Right lobe of liver (tissue), 6 donors: ENCODE results near the gene FAM149B1. TPM values are rescaled to one million over a fixed set of nuclear protein-coding genes. Genes with fewer than 3 reads are reported as not detected.

Experiments used
- ATAC-seq, 4 donors: fragments of 200-7000 bp; cut with Tn5 transposase; one replicate each; pipeline ENCODE4 v1.9.1; 2020; ENCODE audit warnings: mild to moderate bottlenecking in 4 of 4, moderate library complexity in 4 of 4
- DNase-seq, 3 donors: peaks; one replicate each; pipeline ENCODE4 v3.0.0-alpha.2; 2020
- H3K27ac ChIP-seq, 3 donors: fragments of 200-600 bp; one replicate each; pipeline ENCODE4 v1.8.0; 2022
- H3K27me3 ChIP-seq, 2 donors: fragments of 200-600 bp; one replicate each; pipeline ENCODE4 v1.8.0; 2022
- H3K36me3 ChIP-seq, 4 donors: fragments of 200-600 bp; sonication (generic) in 1 of 4; one replicate each; pipeline versions ENCODE4 v1.5.1 to v1.8.0; 2017 to 2022; ENCODE audit warnings: control low read depth in 1 of 4
- H3K4me1 ChIP-seq, 4 donors: fragments of 200-600 bp; sonication (generic) in 1 of 4; one replicate each; pipeline versions ENCODE4 v1.5.1 to v1.8.0; 2017 to 2022; ENCODE audit warnings: control low read depth in 1 of 4
- H3K4me3 ChIP-seq, 3 donors: fragments of 200-600 bp; one replicate each; pipeline ENCODE4 v1.8.0; 2022
- H3K9me3 ChIP-seq, 4 donors: fragments of 200-600 bp; sonication (generic) in 1 of 4; one replicate each; pipeline versions ENCODE4 v1.5.1 to v1.8.0; 2017 to 2022; ENCODE audit warnings: control low read depth in 1 of 4
- POLR2A ChIP-seq: fragments of 450-650 bp; IDR thresholded peaks from one replicate; pipeline ENCODE4 v1.6.1; 2017; ENCODE audit warnings: antibody characterized with exemption, mild to moderate bottlenecking
- WGBS: methylation state at CpG from one replicate; pipeline ENCODE4 v1.1.6; 2018; ENCODE audit warnings: low coverage, low lambda C conversion rate; ENCODE audit not compliant: insufficient coverage; ENCODE audit errors: missing lambda C conversion rate; 5-methylcytosine and 5-hydroxymethylcytosine counted together
- intact Hi-C, 2 donors: fragments of 100-400 bp; cut with DNase I; formaldehyde crosslinking; loops; one replicate each; pipeline versions ENCODE4 v1.11.2 to v1.14.1; 2022
- total RNA-seq, 6 experiments: library from RNA; depleted of rRNA in 2 of 6; stranded (reverse); fragments of >200 nt in 2 of 6; fragmentation: NEBNext Ultra II Directional in 3 of 6; extraction: Animal tissue kit (Norgen Biotek cat#: 25700) in 3 of 6; gene quantifications; one replicate each; pipeline versions ENCODE4 v1.1.0 to v1.2.4, GENCODE V29; 2016 to 2023
- TF ChIP-seq, protein P1 (sequence below), 4 donors: fragments of 200-600 bp in 3 of 4; fragments of 450-650 bp in 1 of 4; IDR thresholded peaks; one replicate each; pipeline versions ENCODE4 v1.5.1 to v1.8.0; 2016 to 2022; ENCODE audit warnings: antibody characterized with exemption in 4 of 4, mild to moderate bottlenecking in 2 of 4
- donor health status: DM: no; HTN: yes; CAD: no.
- donor health status: DM: no; HTN: no; CAD: no.
- donor health status: DM: no; HTN: no; CAD: no.
- donor health status: DM: no; HTN: yes; CAD: no.
- donor health status: DM: no; HTN: yes; CAD: no.

Gene FAM149B1
- total RNA-seq, 6 experiments from 2014 or later = 9.2 to 19.9 (median 13.8) TPM

DNA sequence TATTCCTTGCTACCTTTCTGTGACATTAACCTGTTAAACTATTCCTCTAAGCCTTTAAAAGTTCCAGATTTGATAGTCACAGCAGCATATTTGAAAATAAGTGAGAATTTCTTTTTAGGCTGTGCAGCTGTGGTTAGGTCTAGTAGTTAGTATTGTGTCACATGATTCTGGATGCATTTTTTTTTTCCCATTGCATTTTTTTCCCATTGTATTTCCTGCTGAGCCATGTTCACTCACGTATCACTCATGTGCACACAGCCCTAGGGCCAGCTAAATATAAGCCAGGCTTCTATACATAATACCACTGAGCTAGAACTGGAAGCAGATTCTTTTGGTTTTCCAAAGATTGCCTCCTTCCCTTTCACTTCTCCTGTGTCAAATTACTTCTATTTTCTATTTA is 41.8 kb downstream of the FAM149B1 start:
- Histone ChIP-seq H3K36me3 (no peaks in the 10 kb centered on the region), H3K9me3 (no peaks in the 10 kb centered on the region), H3K4me1 (peaks cover 0 to 18% (median 7%) of the 10 kb centered on the region in 4 donors), H3K27me3 (no peaks in the 10 kb centered on the region), H3K27ac (no peak overlapping the region), H3K4me3 (no peak overlapping the region)
- DNase-seq = no peak
- WGBS = 50% methylated on average over 1 of the region's 1 CpG
- ATAC-seq = no peak
- intact Hi-C loops = no loop called here
- TF ChIP-seq POLR2A = no peak
- TF ChIP-seq, protein P1, sequence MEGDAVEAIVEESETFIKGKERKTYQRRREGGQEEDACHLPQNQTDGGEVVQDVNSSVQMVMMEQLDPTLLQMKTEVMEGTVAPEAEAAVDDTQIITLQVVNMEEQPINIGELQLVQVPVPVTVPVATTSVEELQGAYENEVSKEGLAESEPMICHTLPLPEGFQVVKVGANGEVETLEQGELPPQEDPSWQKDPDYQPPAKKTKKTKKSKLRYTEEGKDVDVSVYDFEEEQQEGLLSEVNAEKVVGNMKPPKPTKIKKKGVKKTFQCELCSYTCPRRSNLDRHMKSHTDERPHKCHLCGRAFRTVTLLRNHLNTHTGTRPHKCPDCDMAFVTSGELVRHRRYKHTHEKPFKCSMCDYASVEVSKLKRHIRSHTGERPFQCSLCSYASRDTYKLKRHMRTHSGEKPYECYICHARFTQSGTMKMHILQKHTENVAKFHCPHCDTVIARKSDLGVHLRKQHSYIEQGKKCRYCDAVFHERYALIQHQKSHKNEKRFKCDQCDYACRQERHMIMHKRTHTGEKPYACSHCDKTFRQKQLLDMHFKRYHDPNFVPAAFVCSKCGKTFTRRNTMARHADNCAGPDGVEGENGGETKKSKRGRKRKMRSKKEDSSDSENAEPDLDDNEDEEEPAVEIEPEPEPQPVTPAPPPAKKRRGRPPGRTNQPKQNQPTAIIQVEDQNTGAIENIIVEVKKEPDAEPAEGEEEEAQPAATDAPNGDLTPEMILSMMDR (IDR thresholded peaks at IDR 0.05) = no peak

DNA sequence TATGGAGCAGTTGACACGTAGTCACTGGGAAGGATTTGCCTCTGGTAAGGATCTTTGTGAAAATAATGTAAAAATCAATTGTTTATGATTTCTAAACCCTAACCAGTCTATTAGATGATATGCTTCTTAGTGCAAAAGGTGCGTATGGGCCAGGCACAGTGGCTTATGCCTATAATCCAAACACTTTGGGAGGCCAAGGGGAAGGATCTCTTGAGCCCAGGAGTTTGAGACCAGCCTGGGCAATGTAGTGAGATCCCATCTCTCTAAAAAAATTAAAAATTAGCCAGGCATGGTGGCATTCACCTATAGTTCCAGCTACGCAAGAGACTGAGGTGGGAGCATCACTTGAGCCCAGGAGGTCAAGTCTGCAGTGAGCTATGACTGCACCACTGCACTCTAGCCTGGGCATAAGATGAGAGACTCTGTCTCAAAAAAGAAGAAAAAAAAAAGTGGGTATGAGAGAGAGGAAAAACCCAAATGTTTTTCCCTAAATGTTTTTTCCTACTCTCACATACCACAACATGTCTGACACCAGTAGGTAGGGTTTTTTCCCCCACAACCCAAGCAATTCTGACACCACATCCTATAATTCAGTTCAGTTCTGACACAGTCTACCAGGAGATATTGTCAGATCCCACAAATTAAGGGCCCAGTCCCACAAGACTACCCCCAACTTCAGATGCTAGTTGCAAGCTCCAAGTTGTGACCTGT is 42.6 kb downstream of the FAM149B1 start:
- peak overlapping the region in 1 of 3 donors; percentile 27 for H3K27ac ChIP-seq

DNA sequence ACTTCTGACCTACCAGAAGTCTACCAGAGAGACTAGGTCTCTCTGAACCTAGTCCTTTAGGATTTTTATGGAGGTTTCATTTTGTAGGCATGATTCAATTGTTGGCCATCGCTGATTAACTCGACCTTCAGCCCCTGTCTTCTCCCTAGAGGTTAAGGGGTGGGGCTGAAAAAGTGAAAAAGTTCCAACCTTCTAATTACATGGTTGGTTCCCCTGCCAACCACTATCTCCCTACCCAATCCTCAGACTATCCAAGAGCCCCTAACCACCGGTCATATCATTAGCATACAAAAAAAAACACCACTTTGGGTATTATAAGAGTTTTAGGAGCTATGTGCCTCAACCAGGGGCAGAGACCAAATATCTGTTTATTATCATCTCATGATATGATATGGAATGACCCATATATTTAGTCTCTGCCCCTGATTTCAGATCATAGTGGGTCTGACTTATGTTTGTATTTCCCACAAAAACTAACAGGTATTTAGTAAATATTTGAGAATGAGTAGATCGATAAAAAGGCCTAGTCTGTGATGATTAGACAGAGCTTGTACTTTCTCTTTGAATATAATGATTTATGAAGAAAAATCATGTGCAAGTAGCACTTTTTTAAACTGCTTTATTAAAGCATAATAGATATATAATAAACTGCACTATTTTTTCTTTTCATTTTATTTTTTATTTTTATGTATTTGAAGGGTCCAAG is 43.3 kb downstream of the FAM149B1 start:
- H3K4me3 ChIP-seq = no peak overlapping the region
- 22% methylated on average over 4 of the region's 4 CpGs for WGBS
- ATAC-seq = peak; percentile 75 to 90 (median 81)

More for the DNA sequence above, 42.6 kb downstream of the FAM149B1 start:
- 94% methylated on average over 3 of the region's 3 CpGs for WGBS
- TF ChIP-seq, protein P1 (IDR thresholded peaks at IDR 0.05) = no peak
- no peak for TF ChIP-seq POLR2A
- Histone ChIP-seq H3K9me3 (no peaks in the 10 kb centered on the region), H3K4me1 (peaks cover 0 to 18% (median 7%) of the 10 kb centered on the region in 4 donors), H3K36me3 (no peaks in the 10 kb centered on the region), H3K4me3 (no peak overlapping the region), H3K27me3 (no peaks in the 10 kb centered on the region)
- intact Hi-C loops = no loop called here
- DNase-seq = no peak
- no peak for ATAC-seq

DNA sequence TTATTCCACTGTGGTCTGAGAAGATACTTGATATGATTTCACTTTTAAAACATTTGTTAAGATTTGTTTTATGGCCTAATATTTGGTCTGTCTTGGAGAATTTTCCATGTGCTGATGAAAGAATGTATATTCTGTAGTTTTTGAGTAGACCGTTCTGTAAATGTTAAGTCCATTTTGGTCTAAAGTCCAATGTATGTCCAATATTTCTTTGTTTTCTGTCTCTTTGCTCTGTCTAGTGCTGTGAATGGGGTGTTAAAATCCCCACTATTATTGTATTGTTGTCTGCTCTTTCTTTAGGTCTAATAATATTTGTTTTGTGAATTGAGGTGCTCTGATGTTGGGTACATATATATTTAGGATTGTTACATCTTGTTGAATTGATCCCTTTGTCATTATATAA is 47.8 kb downstream of the FAM149B1 start:
- no peaks in the 10 kb centered on the region for H3K27me3 ChIP-seq
- TF ChIP-seq POLR2A = no peak
- TF ChIP-seq, protein P1 (IDR thresholded peaks at IDR 0.05) = no peak
- no peak overlapping the region for H3K27ac ChIP-seq
- DNase-seq (no peak), ATAC-seq (no peak)
- H3K9me3 ChIP-seq = no peaks in the 10 kb centered on the region
- WGBS = 91% methylated on average over 1 of the region's 1 CpG
- peaks cover 0 to 27% (median 5%) of the 10 kb centered on the region in 4 donors for H3K4me1 ChIP-seq
- no peak overlapping the region for H3K4me3 ChIP-seq
- intact Hi-C loops = no loop called here
- no peaks in the 10 kb centered on the region for H3K36me3 ChIP-seq

More for the DNA sequence above, 43.3 kb downstream of the FAM149B1 start:
- Histone ChIP-seq H3K27ac (peak overlapping the region in 1 of 3 donors; percentile 27), H3K9me3 (no peaks in the 10 kb centered on the region), H3K36me3 (no peaks in the 10 kb centered on the region), H3K27me3 (no peaks in the 10 kb centered on the region), H3K4me1 (peaks cover 0 to 18% (median 7%) of the 10 kb centered on the region in 4 donors)
- no peak for DNase-seq
- intact Hi-C loops = no loop called here
- TF ChIP-seq, protein P1 (IDR thresholded peaks at IDR 0.05) = no peak
- no peak for TF ChIP-seq POLR2A
